SK-N-SH treated with all-trans-retinoic acid at 6 μM for 48 hours (cell line): ENCODE data around the gene IDI2.

Experiments
- ARNTL ChIP-seq: fragments of 450-650 bp; formaldehyde crosslinking; IDR thresholded peaks from 2 replicates; pipeline ENCODE4 v1.5.0; 2020; ENCODE audit warnings: low read depth, mild to moderate bottlenecking, moderate library complexity, borderline replicate concordance
- BACH2 ChIP-seq: fragments of 250-450 bp; sonication (Bioruptor Pico); IDR thresholded peaks from 2 replicates; pipeline ENCODE4 v1.9.0; 2021; ENCODE audit warnings: mild to moderate bottlenecking, borderline replicate concordance
- ISL1 ChIP-seq: fragments of 250-450 bp; sonication (Bioruptor Pico); IDR thresholded peaks from 2 replicates; pipeline ENCODE4 v2.1.2; 2022; ENCODE audit warnings: mild to moderate bottlenecking, moderate library complexity
- PPARA ChIP-seq: fragments of 250-450 bp; sonication (Bioruptor Pico); IDR thresholded peaks from 2 replicates; pipeline ENCODE4 v1.5.0; 2020; ENCODE audit warnings: mild to moderate bottlenecking, borderline replicate concordance
- RARB ChIP-seq: fragments of 250-450 bp; sonication (Bioruptor Pico); IDR thresholded peaks from 2 replicates; pipeline ENCODE4 v1.8.0; 2021; ENCODE audit warnings: mild to moderate bottlenecking, moderate library complexity
- ZFP30 ChIP-seq: fragments of 450-650 bp; formaldehyde crosslinking; IDR thresholded peaks from 2 replicates; pipeline ENCODE4 v1.5.0; 2022; ENCODE audit warnings: mild to moderate bottlenecking, moderate library complexity
- TF ChIP-seq, protein P1 (sequence below): fragments of 250-450 bp; sonication (Bioruptor Pico); IDR thresholded peaks from 2 replicates; pipeline ENCODE4 v1.8.0; 2020; ENCODE audit warnings: mild to moderate bottlenecking, moderate library complexity, borderline replicate concordance
- TF ChIP-seq, protein P2 (sequence below): fragments of 250-450 bp; sonication (Bioruptor Pico); IDR thresholded peaks from 2 replicates; pipeline ENCODE4 v1.5.0; 2020; ENCODE audit warnings: mild to moderate bottlenecking, moderate library complexity

DNA sequence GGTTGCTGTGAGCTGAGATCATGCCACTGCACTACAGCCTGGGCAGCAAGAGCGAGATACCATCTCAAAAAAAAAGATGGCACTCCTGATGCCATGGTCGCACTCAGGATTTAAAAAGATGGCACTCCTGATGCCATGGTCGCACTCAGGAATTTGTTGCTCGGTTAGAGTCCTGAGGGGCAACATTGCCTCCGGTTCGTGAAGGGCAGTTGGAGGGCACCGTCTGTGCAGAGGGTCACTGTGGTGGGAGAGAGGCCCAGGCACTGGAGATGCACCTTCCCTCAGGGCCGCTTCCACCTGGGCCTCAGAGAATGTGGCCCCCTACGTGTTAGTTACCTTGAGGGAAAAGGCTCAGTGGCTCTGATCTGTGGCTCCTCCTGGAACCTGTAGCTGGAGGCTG lies 19.1 kb downstream of the IDI2 start:
- TF ChIP-seq, protein P1, sequence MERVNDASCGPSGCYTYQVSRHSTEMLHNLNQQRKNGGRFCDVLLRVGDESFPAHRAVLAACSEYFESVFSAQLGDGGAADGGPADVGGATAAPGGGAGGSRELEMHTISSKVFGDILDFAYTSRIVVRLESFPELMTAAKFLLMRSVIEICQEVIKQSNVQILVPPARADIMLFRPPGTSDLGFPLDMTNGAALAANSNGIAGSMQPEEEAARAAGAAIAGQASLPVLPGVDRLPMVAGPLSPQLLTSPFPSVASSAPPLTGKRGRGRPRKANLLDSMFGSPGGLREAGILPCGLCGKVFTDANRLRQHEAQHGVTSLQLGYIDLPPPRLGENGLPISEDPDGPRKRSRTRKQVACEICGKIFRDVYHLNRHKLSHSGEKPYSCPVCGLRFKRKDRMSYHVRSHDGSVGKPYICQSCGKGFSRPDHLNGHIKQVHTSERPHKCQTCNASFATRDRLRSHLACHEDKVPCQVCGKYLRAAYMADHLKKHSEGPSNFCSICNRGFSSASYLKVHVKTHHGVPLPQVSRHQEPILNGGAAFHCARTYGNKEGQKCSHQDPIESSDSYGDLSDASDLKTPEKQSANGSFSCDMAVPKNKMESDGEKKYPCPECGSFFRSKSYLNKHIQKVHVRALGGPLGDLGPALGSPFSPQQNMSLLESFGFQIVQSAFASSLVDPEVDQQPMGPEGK: no peak
- TF ChIP-seq PPARA (CRISPR knock-in tag) (no peak), RARB (CRISPR knock-in tag) (no peak), BACH2 (CRISPR knock-in tag) (no peak), ISL1 (CRISPR knock-in tag) (no peak), ZFP30 (CRISPR knock-in tag) (no peak), ARNTL (CRISPR knock-in tag) (no peak)
- TF ChIP-seq, protein P2, sequence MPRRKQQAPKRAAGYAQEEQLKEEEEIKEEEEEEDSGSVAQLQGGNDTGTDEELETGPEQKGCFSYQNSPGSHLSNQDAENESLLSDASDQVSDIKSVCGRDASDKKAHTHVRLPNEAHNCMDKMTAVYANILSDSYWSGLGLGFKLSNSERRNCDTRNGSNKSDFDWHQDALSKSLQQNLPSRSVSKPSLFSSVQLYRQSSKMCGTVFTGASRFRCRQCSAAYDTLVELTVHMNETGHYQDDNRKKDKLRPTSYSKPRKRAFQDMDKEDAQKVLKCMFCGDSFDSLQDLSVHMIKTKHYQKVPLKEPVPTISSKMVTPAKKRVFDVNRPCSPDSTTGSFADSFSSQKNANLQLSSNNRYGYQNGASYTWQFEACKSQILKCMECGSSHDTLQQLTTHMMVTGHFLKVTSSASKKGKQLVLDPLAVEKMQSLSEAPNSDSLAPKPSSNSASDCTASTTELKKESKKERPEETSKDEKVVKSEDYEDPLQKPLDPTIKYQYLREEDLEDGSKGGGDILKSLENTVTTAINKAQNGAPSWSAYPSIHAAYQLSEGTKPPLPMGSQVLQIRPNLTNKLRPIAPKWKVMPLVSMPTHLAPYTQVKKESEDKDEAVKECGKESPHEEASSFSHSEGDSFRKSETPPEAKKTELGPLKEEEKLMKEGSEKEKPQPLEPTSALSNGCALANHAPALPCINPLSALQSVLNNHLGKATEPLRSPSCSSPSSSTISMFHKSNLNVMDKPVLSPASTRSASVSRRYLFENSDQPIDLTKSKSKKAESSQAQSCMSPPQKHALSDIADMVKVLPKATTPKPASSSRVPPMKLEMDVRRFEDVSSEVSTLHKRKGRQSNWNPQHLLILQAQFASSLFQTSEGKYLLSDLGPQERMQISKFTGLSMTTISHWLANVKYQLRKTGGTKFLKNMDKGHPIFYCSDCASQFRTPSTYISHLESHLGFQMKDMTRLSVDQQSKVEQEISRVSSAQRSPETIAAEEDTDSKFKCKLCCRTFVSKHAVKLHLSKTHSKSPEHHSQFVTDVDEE (CRISPR knock-in tag): no peak
